GM20000 (cell line): ENCODE data around the gene GPR137.

Experiments used
- DNase-seq: peaks from one replicate; pipeline ENCODE4 v3.0.0; 2012; ENCODE audit warnings: low spot score
- CTCF ChIP-seq: IDR thresholded peaks from 2 replicates; pipeline ENCODE4 v1.5.1; 2012; ENCODE audit warnings: mild to moderate bottlenecking, control low read depth; ENCODE audit errors: extremely low read depth, missing control alignments

The GPR137 gene

DNA sequence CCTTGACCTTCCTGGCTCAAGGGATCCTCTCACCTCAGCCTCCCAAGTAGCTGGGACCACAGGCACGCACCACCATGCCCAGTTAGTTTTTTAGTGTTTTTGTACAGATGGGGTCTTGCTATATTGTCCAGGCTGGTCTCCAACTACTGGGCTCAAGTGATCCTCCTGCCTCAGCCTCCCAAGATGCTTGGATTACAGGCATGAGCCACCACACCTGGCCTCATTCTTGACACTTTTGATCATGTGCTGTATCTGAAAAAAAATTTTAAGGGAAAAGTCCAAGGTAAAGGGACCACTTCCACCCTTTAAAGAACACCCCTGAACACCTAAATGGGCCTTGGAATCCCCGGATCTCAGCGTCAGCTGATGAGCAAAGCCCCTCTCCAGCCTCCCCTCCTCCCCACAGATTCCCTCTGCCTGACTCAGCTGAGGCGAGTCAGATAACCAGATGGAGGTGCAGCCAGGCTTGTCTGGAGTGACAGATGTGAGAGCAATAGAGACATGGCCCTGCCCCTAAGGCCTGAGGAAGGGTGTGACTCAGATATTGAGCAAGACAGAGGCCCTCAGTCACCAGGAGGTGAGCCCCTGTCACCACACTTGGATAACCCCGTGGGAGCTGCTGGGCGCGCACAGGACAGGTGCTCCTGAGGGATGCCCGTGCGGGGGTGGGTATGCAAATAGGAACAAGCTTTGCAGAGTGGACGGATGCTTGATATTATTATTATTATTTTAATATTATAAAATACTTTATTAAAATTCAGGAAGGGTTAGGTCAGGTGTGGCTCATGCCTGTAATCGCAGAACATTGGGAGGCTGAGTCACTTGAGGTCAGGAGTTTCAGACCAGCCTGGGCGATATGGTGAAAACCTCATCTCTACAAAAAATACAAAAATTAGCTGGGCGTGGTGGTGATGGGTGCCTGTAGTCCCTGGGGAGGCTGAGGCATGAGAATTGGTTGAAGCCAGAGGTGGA is 49.4 kb downstream of the GPR137 start:
- peak; percentile 88 for DNase-seq
- TF ChIP-seq CTCF = no peak

- no peak for DNase-seq
- no peak for TF ChIP-seq CTCF
Observed at GRCh38 chr11:64337538-64338249, 52.0 kb downstream of the GPR137 start.

DNA sequence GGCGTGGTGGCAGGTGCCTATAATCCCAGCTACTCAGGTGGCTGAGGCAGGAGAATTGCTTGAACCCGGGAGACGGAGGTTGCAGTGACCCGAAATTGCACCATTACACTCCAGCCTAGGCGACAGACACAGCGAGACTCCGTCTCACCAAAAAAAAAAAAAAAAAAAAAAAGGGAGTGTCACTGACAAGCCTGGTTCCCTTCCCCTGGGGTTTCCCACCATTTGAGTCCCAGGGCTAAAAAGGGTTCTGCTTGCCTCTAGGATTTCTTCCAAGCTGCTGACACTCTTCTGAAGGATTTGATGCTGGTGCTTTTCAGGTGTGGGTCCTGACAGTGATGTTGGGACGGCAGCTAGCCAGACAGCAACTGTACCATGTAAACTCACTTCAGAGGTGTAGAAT is 53.1 kb downstream of the GPR137 start:
- DNase-seq = no peak
- TF ChIP-seq CTCF = no peak
